OCI-LY7 (cell line): ENCODE results near the gene C5orf34.
"Not testable (repeated sequence)": the region's sequence is repeated elsewhere in the genome, so short reads cannot be mapped to it uniquely, and the experiment has no call there.

Experiments used
- EZH2phosphoT487 ChIP-seq: fragments of 200-600 bp; sonication (generic); IDR thresholded peaks from 2 replicates; pipeline ENCODE4 v1.6.1; 2018; ENCODE audit warnings: low read depth, borderline replicate concordance, mild to moderate bottlenecking, mixed run types, antibody characterized with exemption, low read length, moderate library complexity, mixed read lengths
- TF ChIP-seq, protein P1 (sequence below): fragments of 200-600 bp; sonication (generic); conservative IDR thresholded peaks from 2 replicates; pipeline ENCODE4 v1.5.1; 2014; ENCODE audit warnings: mild to moderate bottlenecking, antibody characterized with exemption, low read length, moderate library complexity, mixed read lengths

- TF ChIP-seq, protein P1, sequence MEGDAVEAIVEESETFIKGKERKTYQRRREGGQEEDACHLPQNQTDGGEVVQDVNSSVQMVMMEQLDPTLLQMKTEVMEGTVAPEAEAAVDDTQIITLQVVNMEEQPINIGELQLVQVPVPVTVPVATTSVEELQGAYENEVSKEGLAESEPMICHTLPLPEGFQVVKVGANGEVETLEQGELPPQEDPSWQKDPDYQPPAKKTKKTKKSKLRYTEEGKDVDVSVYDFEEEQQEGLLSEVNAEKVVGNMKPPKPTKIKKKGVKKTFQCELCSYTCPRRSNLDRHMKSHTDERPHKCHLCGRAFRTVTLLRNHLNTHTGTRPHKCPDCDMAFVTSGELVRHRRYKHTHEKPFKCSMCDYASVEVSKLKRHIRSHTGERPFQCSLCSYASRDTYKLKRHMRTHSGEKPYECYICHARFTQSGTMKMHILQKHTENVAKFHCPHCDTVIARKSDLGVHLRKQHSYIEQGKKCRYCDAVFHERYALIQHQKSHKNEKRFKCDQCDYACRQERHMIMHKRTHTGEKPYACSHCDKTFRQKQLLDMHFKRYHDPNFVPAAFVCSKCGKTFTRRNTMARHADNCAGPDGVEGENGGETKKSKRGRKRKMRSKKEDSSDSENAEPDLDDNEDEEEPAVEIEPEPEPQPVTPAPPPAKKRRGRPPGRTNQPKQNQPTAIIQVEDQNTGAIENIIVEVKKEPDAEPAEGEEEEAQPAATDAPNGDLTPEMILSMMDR: not testable (repeated sequence)
- TF ChIP-seq EZH2phosphoT487: not testable (repeated sequence)
Measured at GRCh38 chr5:43549272-43549671, 34.3 kb upstream of the C5orf34 start.
